C4-2B (cell line): ENCODE results near the gene HHIPL1.

Source experiments
- CTCF ChIP-seq: fragments of 450-650 bp; conservative IDR thresholded peaks from 2 replicates; pipeline ENCODE4 v1.5.1; 2017; ENCODE audit warnings: mild to moderate bottlenecking
- ZFX ChIP-seq: fragments of 450-650 bp; IDR thresholded peaks from 2 replicates; pipeline ENCODE4 v1.6.1; 2017

- TF ChIP-seq CTCF, result no peak
- no peak for TF ChIP-seq ZFX
These were observed 12.8 kb downstream of the HHIPL1 start for GRCh38 chr14:99657645-99658155.
